HL-60/S4 treated with phorbol 12-myristate 13-acetate at 8.2 ng/mL for 4 days and 3 days (cell line): ENCODE results near the gene FDXR.
"Not testable (repeated sequence)": the region's sequence is repeated elsewhere in the genome, so short reads cannot be mapped to it uniquely, and the experiment has no call there.

Experiments used
- in situ Hi-C: fragments of 300-500 bp; cut with MboI; formaldehyde crosslinking; loops from 2 replicates; pipeline ENCODE4 v1.15.0; 2022; ENCODE audit warnings: low sequenced_read_pairs

Gene FDXR, protein sequence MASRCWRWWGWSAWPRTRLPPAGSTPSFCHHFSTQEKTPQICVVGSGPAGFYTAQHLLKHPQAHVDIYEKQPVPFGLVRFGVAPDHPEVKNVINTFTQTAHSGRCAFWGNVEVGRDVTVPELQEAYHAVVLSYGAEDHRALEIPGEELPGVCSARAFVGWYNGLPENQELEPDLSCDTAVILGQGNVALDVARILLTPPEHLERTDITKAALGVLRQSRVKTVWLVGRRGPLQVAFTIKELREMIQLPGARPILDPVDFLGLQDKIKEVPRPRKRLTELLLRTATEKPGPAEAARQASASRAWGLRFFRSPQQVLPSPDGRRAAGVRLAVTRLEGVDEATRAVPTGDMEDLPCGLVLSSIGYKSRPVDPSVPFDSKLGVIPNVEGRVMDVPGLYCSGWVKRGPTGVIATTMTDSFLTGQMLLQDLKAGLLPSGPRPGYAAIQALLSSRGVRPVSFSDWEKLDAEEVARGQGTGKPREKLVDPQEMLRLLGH

DNA sequence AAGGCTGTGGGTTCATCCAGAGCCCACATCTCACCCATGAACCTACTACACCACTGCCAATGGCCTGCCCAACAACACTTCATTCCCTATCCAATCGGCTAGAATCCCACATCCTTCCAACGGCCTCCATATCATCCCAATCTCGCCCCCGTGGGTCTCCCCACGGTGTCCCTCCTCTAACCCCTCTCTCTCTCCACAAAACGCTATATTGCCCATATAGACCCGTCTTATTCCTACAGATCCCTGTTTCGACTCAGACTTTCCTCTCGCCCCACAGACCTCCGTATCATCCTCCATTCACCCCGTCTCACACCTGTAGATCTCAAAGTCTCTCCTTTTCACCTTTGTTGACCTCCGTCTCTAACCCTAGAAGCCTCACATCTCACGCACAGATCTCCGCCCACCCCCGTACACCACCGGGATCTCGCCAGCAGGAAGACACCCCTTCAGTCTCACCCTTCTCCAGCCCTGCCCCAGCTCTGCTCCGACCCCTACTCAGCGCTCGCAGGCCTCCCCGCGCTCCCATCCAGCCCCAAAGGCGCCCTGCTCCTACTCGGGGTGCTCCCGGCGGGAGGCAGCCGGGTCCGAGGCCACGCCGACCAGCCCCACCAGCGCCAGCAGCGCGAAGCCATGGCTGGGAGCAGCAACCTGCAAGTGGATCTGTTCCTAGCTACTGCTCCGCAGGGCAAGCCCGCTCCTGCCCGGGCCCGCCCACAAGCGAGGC, at the start of gene FDXR:
TSS of gene FDXR (minus strand) at position 682 of the 724 bp plus-strand sequence. CDS start at position 632, 50 bp downstream.
- in situ Hi-C loops, result no loop called here

DNA sequence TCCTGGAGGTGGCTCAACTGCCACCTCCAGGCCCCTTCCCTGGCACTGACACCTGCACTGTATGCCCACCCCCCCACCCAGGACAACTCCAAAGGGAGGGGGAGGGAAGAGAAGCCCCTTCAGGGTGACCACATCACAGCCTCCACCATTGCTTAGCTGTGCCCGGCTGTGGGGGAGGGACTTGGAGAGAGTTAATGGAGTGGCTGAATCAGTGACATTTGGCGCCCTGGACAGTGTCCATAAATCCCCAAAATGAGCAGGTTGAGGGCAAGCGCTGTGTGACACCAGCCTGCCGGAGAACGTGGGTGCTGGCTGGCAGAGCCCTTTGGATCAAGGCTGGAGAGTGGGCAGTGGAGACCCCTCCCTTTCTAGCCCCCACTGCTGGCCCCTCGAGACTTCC, 49.4 kb upstream of the FDXR start:
- in situ Hi-C loops, result no loop called here

DNA sequence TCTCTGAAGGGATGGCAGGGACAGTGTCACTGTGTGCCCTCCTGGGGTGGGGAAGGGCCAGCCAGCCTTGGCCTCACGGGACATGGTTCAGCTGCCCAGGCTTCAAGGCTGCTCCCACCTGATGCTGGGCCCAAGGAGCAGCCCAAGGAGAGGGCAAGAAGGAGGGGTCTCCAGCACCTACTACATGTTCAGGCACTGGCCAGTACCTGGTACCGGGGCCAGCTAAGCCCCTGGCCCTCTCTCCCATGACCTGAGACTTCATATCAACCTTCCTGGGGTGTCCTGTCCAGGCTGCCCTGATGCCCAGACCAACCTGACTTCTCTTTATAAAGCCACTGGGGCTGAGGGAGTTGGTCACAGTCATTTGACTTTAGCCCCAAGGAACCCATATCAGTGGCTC, 49.0 kb upstream of the FDXR start:
- in situ Hi-C loops, result no loop called here

DNA sequence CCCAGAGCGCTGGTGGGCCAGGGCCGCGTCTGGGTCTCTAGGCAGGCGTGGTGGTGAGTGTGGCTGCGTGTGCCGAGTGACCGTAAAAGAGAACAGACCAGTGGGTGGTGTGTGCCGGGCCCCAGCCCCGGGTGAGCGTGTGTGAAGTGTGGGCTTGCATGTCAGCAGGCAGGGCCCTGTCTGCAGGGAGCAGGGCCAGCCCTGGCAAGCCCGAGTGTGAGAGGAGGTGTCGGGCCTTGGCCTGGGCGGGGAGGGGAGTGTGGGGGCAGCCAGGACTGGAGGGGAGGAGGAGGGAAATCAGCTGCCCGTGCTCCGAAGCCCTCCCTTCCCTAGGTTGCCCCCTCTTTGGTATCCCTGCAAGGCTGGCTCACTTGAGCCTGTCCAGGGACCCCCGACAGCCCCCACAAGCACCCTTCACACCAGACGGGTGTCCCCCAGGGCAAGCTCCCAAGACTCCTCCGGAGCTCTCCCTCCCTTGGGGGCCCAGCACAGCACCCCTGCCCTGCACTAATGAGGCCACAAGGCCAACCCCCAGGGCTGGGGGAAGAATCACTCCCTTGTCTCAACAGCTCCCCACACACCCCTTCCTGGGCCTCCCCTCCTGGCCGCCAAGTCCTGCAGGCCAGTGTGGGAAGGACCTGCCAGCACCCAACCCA, 48.4 kb upstream of the FDXR start:
- in situ Hi-C loops, result no loop called here

DNA sequence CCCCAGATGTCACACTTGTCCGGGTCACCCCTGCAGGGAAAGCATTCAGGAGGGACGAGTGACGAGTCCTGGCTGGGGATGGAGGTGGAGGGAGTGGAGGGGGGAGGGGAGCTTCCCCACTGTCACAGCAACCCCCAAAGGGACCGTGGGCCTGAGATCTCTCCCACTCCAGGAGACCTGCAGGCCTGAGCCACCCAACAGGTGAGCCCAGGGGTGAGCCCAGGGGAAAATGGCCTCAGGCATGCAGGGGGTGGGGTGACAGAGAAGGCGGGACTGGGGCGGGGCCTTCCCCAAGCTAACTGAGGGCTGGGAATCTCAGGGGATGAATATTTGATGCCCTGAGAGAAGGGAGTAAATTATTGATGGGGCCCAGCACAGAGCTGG, 47.8 kb upstream of the FDXR start:
- in situ Hi-C loops, result no loop called here

DNA sequence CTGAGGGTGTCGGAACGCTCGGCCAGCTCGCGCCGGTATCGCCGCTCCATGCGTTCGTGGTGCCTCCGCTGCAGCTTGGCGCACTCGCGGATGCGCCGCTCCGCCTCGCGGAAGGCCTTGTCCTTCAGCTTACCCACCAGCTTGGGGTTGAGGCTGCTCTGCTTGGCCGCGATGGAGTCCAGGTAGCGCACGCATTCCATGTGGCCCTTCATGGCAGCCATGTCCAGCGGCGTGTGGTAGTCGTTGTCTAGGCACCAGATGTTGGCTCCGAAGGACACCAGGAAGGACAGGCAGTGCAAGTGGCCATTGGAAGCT, 47.5 kb upstream of the FDXR start:
- in situ Hi-C loops, result no loop called here

DNA sequence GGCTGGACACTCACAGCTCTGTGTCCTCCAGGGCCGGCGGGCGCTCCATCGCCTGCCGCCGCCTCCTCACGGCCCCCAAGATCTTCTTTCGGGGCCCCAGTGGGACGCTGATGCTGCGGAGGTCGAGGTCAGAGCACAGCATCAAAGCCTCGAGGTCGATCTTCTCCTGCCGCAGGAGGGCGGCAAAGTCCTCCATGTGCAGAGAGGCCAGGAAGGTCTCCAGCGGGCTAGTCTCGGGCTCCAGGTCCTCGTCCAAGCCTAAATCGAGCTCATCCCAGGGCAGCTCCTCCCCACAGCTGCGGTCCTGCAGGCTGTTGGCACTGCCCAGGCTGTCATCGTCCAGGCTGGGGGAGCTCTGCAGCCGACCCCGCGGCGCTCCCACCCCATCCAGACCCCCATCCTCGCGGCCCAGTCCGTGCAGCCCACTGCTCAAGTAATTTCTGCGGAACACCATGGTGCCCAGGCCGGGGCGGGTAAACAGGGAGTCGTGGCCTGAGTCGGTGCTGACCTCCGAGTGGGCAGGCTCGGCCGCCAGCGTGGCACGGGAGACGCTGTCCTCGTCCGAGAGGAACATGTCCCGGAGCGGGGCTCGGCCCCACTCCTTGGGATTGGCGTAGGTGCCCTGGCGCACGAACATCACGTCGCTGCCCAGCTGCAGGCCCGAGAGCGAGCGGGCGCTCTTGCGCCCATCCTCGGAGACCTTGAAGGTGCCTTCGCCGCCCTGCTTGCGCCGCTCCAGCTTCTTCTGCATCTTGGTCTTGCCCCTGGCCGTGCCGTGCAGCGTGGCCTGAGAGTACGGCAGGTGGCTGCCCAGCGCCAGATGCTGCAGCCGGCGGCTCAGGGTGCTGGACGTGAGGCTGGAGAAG, 46.9 kb upstream of the FDXR start:
- in situ Hi-C loops, result no loop called here

DNA sequence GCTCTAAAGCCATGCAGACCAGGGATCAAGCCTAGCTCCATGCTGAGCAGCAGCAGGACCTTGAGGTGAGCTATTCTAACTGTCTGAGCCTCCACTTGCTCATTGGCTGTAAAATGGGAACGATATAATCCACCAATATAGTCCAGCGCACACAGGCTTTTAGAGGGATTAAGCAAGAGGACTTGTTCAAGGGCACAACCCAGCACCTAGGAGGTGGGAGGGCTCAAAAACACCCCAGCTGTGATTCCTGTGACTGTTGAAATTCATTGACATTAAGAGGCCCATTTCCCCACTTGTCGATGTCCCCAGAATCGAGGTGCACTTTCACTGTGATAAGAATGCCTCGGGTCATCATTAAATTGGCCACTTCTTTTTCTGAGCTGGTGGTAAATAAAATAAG, 46.1 kb upstream of the FDXR start:
- in situ Hi-C loops, result no loop called here

DNA sequence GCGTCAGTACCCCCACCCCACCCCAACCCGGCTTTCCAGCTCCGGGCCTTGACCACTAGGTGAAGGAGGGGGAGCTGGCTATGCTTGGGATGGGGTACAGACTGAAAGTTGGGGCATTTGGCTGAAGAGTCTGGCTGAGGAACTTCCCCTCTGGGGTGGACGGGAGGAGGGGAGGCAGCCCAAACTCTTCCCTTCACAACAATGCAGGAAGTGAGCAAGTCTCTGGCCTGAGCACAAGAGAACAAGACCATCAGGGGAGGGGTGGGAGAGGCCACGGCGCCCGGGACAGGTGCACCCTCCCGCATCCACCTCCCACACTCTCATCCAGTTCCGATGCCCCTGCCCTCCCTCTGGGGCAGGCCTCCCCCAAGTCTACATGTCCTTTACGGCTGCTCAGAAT, 44.6 kb upstream of the FDXR start:
- in situ Hi-C loops, result no loop called here

DNA sequence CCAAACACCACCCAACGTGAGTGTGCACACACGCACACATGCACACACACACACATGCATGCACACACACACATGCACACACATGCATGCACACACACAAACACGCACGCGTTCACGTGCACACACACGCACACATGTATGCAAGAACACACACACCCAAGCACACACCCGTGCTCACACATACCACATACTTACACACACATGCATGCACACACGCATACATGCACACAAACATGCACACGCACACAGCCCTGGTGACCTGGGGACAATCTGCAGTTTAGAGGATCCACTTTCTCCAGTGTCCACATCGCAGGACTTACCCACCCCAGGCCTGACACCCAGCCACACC, 44.0 kb upstream of the FDXR start:
- in situ Hi-C loops, result no loop called here

DNA sequence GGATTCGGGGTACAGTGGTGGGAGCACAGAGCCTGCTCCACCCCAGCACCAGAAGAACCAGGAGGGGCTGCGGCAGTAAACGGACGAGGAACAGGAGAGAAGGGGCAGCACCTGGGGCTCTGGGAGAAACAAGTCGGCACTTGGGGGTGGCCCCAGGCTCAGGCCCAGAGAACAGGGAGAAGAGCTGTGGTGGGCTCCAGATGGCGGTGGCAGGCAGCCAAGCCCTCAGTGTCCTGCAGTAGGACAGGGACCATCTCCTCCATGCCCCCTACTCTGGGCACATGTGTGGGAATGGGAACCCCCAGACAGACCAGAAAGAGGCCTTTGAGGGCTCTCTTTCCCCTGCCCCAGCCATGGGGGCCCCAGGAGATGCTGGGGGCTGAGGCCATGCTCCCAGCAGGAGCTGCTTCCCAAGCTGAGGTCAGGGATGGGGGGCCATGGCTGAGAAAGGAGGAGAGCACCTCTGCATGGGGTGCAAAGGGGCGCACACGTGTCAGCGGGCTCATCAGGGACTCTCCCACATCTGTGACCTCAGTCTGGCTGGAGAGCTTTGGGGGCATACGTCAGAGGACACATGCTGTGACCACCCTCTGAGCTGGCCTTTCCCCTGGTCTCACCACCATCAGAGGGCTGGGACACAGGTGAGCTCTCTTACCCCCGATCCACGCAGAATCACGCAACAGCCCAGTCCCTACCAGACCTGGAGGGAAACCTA, 43.5 kb upstream of the FDXR start:
- in situ Hi-C loops, result no loop called here

DNA sequence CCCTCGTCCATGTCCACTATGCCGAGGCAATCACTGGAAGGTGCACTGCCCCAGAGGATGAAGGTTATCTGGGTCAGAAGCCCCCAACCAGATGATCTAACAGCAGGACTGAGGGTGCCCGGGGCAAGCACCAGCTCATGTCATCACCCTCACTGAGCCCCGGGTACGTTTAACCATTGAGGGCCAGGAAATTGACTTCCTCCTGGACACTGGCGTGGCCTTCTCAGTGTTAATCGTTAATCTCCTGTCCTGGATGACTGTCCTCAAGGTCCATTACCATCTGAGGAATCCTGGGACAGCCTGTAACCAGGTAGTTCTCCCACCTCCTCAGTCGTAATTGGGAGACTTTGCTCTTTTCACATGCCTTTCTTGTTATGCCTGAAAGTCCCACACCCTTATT, 38.6 kb upstream of the FDXR start:
- in situ Hi-C loops, result not testable (repeated sequence)

DNA sequence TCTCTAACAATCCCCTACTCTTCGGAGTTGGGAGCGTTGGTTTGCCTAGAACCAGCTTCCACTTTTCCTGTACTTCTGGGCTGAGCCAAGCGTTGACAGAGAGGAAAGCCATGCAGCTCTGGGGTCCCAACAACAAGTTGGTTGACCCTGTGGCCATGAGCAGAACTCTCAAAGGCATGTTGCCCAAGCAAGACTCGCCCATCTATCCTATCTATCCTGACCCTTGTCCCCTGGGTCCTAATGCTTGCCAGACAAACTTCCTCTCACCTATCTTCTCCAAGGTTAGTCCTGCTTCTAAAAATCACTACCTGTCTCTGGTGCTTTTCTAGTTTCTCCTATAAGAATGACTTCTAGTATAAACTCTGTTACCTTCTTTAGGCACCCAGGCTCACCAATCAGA, 36.3 kb upstream of the FDXR start:
- in situ Hi-C loops, result not testable (repeated sequence)

DNA sequence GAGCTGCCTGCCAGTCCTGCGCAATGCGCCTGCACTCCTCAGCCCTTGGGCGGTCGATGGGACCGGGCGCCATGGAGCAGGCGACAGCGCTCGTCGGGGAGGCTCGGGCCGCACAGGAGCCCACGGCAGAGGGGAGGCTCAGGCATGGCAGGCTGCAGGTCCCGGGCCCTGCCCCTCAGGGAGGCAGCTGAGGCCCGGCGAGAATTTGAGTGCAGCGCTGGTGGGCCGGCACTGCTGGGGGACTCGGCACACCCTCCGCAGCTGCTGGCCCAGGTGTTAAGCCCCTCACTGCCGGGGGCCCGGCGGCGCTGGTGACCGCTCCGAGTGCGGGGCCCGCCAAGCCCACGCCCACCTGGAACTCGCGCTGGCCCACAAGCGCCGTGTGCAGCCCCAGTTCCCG, 34.2 kb upstream of the FDXR start:
- in situ Hi-C loops, result no loop called here

DNA sequence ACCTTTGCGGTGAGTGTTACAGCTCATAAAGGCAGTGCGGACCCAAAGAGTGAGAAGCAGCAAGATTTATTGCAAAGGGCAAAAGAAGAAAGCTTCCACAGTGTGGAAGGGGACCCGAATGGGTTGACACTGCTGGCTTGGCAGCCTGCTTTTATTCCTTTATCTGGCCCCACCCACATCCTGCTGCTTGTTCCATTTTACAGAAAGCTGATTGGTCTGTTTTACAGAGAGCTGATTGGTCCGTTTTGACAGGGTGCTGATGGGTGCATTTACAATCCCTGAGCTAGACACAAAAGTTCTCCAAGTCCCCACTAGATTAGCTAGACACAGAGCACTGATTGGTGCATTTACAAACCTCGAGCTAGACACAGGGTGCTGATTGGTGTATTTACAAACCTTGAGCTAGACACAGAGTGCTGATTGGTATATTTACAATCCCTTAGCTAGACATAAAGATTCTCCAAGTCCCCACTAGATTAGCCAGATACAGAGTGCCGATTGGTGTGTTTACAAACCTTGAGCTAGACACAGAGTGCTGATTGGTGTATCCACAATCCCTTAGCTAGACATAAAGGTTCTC, 33.5 kb upstream of the FDXR start:
- in situ Hi-C loops, result not testable (repeated sequence)

DNA sequence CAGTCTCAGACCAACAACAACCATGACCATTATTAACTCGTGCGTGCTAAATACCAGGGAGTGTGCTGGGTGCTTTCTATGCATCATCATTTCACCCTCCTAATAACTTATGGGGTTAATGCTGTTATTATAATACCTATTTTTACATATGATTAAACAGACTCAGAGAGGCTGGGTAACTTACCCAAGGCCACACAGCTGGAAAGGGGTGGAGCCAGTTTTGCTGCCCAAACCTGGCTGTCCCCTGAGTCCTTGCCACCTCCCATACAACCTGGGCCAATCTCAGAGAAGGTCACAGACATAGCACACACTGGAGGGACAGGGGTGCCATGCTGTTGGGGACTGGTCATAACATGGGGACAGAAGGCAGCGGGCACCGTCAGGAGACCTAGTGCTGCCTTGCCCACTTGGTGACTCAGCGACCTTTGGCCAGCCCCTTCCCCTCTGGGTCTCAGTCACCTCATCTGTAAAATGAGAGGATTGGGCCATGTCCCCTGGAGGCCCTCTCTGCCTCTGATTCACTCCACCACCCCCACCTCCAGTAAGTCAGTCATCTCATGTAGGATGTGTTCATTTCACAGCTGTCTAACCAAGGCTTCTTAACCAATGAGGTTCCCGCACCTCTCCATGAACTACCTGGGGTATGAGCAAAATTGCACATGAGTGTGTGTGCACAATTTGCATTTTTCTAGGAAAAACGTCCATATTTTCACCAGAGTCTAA, 32.1 kb upstream of the FDXR start:
- in situ Hi-C loops, result no loop called here

DNA sequence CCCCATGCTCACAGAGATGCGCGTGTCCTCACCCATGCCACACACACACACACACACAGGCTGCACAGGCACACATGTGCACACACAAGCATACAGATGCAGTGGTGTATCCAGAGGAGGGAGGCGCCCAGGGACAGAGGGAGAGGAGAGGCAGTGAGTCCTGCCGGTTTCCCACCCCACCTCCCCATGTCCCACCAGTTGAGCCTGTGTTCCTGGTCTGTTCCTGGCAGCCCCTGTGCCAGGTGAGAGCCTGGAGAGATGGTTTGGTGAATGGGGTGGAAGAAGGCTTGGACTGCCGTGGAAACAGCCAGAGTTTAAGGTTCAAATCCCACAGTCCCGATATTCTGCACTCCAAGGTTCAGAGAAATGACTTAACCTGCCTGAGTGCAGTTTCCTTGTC, 30.9 kb upstream of the FDXR start:
- in situ Hi-C loops, result no loop called here

DNA sequence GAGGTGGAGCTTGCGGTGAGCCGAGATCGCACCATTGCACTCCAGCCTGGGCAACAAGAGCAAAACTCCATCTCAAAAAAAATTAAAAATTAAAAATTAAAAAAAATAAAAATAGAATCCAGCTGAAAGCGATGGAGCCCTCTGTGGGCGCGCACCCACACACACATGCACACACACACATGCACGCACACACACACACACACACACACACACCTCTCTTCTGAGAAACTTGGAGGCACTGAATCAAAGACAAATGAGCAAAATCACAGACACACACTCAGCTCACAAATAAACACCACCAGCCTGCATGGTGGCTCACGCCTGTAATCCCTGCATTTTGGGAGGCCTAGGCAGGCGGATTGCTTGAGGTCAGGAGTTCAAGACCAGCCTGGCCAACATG, 30.2 kb upstream of the FDXR start:
- in situ Hi-C loops, result no loop called here

DNA sequence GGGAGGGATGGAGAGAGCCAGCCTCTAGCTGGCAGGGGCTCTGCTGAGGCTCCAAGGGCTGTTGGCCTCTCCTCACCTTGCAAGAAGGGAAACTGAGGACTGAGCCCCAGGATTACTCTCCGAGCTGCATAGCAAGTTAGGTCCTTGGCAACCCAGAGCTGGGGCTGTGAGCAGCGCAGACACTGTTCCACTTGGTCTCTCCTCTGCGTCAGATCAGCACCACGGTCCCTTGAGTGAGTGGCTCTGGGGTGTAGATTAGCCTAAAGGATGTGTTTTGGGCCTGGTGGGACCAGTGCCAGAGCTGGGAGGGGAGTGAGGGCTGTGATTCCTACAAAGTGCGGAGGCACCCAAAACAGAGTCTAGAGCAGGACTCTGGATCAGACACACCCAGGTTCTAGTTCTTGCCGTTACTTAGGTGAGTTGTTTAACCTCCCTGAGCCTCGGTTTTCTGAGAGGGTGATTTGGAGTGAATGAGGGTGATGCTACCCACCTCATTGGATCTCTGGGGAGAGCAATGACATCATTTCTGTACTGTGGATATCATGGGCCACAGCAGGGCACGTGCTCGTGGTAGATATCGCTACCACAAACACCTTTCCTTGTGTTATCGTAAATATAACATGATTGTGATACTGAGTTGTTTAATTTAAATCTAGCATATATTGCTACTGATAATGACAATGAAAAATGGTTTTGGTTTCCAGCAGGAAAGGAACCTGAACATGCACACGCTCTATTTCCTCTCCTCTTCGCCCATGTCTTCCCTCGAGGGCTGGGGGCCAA, 28.8 kb upstream of the FDXR start:
- in situ Hi-C loops, result no loop called here
